HS-27A (cell line): ENCODE measurements around the gene LHX1.

Experiments
- DNase-seq: peaks from one replicate; pipeline ENCODE4 v3.0.0-alpha.2; 2012; ENCODE audit warnings: low read depth, missing footprints

Gene LHX1

GRCh38 chr17:36922175-36922574, 15.1 kb upstream of the LHX1 start:
- DNase-seq: no peak

DNA sequence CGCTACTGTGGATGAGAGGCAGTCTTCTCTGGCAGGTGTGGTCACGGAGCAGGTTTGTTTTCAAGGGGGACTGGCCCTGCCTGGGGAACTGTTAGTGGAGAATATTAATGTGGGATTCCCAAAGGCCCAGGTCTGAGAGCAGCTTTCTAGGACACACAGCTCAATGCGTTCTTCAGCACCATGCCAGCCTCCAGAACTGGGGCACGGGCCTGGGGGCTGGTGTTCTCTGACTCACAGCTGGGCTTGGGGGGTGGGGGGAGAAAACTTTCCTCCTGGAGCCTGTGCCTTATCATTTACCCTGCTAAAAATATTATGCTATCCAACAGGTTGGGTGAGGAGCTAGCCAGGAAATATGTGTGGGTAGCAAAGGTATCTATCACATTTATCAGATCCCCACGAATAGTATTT, 13.5 kb upstream of the LHX1 start:
- DNase-seq: no peak

- no peak for DNase-seq
Observed at GRCh38 chr17:36926226-36926625, 11.0 kb upstream of the LHX1 start.

- DNase-seq: no peak
Observed at GRCh38 chr17:36926701-36927100, 10.6 kb upstream of the LHX1 start.

DNA sequence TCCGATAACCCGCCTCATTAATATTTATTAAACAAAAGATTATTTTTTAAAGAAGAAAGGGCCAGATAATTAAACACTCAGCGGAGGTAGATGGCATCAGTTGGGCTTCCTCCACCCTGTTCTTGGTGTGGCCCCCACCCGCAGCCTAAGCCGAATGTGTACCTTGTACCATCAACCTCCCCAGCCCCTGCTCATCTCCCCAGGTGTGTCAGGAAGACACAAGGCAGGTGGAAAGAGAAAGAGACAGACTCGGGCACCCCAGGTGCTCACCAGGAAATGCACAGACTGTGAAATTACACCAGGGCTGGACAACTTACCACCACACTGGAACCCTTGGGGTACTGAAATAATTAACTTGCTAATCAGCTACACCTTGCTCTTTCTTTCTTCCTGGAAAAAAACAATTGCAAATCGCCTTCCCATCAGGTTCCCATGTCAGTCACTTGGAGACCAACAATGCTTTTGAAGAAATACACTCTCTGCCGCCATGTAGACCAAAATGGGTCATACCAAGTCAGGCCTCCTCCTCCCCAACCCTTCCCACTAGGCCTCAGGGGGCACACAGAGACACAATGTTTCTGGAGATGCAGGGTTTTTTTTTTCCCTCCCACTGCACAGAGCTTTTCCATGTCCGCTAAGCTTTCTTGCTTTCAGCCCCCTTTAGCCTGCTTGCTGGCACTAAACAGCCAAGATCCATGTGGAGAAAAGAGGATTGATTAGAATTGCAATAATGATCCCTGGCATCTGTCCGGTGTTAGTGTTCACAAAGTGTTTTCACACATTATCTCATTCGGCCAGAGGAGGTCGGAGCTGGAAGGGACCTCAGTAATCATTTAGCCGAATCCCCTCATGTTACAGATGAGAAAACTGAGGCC, 8.6 kb upstream of the LHX1 start:
- DNase-seq: no peak

DNA sequence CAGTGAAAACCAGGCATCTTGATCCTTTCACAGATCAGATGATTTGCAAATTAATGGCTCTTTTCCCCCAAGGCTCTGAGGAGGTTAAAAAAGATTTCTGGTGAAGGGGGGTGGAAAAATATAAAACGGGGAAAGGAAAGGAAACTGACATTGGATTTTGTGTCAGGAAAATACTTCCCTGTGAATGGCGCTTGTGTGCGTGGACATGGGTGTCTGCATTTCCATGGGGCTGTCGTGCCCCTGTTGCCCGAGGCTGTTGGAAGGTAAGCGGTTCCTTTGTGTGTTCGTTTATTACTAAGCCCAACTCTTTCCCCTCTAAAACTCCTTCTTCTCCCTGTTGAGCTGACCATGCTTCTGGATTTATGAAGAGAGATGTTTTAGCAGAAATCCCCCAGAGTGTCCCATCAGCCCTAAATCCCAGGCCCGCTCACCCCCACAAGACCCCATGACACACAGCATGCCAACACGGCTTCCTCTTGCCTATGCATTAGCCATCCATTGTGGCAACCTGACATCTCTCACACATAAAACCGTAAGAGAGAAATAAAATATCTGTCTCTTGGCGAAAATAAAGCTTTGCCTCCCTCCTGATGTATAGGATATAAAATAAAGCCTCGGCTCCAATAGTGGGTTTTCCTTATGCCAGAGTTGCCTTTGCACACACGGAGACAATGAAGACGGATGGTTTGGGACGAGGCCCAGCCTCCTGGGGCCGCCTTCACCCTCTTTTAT, 7.3 kb upstream of the LHX1 start:
- DNase-seq: no peak

DNA sequence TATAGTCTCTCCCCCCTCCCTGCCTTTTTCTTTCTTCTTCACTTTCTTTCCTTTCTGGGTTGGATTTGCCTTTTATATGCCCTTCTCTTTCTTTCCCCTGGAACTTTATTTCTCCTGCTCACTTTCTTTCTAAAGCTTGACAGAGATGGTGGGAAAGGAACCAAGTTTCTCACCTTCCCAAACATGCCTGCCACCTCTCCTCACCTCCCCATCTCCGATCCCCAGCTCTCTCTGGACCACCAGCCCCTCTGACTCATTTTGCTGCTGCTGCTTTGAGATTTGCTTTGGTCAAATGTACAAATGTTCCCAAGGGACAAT, 6.7 kb upstream of the LHX1 start:
- no peak for DNase-seq

- DNase-seq: no peak
Observed at GRCh38 chr17:36931096-36931696, 6.1 kb upstream of the LHX1 start.

- no peak for DNase-seq
Observed at GRCh38 chr17:36931697-36932382, 5.4 kb upstream of the LHX1 start.

- DNase-seq: no peak
Observed at GRCh38 chr17:36932383-36932693, 4.9 kb upstream of the LHX1 start.

DNA sequence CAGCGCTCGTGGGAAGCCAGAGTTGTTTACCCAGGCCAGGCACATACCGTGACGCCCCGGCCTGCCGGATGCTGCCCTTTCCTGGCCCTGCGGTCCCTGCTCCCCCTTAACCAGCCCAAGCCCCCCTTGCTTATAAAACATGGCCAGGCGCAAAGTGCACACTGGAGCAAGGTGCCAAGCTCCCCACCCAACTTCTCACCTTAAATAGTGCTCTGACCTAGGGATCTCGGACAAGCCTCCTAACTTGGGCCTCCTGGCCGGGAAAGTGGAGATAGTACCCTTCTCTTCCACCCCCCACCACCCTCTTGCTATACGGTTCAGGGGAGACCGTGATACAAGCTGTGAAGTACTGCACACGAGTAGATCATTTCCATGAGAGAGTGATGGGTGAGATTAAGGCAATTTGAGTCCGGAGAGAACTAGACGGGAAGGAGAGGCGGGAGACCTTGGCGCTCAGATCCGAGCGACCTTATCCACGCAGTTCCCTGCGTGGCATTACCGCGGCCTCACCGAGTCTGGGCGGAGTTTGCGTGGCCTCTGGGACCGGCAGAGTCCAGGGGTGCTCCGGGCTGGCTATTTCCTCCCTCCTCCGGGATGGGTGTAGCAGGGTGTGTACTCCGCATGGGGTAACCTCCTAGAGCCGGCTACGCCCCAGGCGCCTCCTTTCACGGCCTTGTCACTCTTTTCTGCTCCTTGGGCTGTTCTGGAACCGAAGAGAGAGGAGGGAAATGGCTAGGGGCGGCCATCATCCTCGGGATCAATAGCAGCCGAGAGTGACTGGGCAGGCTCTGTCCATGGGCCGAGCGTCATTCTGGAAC, 4.4 kb upstream of the LHX1 start:
- no peak for DNase-seq

GRCh38 chr17:36933512-36934143, 3.6 kb upstream of the LHX1 start:
- no peak for DNase-seq

GRCh38 chr17:36934144-36934691, 3.1 kb upstream of the LHX1 start:
- DNase-seq: no peak

GRCh38 chr17:36934692-36935630, 2.3 kb upstream of the LHX1 start:
- DNase-seq: no peak

DNA sequence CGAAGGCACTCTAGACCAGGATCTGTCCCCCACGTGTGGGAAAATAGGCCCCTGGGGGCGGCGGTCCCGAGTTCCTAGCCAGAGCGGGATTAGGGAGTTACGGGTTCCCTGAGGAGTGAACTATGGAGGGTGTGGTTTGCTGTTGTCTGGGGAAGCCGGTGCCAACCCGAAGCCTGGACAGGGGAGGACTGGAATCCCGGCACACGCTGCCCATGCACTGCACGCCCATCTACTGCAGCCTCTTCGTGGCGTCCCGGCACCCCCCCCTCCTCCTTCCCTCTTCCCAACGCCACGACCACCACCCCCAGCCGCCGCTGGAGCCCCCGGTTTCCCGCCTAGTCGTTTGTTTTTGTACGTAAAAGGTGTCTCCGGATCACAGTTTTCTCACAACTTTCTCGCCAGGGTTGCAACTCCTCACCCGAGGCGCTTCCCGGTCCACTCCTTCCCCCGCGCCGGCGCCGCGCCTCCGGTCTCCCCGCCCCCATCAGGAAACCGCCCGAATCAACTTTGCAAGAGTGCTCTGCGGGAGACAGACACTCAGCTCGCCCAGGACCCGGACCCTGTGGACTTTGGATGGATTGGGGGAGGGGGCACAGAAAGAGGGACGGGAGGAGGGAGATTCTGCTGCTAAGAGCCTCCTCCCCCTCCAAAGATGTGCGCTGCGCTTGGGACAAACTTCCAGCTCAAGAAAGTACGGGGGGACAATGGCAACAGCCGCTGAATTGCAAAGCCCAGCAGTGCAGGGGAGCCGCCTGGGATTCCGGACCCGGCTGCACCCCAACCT, 1.4 kb upstream of the LHX1 start:
- no peak for DNase-seq

- no peak for DNase-seq
Observed at GRCh38 chr17:36936455-36937000, 747 bp upstream of the LHX1 start.

DNA sequence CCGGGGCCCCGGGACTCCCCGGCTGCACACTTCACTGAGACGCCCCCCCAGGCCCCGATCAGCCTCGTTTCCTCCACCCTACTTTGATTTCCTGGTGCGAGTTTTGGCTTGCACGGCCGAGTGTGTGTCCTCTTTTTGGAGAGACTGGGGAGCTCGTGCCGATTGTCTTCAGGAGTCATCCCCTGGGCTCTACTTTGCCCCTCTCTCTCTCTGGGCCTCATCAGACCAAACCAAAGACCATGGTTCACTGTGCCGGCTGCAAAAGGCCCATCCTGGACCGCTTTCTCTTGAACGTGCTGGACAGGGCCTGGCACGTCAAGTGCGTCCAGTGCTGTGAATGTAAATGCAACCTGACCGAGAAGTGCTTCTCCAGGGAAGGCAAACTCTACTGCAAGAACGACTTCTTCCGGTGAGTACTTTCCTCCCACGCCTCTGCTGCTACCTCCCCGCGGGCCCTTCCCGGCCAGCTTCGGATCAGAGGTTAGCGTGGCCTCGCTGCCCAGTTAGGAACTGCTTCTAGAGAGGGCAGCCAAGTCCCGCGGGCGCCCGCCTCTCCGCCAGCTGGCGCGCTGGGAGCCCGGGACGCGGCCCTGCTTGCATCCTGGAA, 787 bp downstream of the LHX1 start:
- no peak for DNase-seq

DNA sequence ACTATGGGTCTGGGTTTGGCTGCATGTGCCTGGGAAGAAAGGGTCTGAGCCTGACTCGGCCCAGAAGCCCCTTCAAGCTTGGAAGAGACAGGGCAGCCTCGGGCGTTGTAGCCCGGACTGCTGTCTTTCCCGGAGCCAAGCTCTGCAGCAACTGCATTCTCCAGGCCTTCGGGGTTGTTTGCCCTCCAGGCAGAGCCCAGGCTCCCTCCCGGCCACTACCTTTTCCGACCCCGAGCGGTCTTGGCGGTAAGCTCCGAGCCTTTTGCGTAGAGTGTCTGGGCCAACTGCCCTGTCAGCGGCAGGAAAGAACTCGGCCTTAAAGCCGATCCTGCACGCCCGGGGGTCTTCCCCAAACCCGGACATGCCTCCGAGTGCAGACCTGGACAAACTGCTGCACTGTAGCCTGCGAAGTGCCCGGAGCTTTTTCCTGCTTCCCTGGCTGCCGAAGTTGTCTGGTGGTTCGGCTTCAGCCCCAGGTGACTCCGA, 1.3 kb downstream of the LHX1 start:
- no peak for DNase-seq
